ENCODE measurements around the gene SIMC1.

DNA sequence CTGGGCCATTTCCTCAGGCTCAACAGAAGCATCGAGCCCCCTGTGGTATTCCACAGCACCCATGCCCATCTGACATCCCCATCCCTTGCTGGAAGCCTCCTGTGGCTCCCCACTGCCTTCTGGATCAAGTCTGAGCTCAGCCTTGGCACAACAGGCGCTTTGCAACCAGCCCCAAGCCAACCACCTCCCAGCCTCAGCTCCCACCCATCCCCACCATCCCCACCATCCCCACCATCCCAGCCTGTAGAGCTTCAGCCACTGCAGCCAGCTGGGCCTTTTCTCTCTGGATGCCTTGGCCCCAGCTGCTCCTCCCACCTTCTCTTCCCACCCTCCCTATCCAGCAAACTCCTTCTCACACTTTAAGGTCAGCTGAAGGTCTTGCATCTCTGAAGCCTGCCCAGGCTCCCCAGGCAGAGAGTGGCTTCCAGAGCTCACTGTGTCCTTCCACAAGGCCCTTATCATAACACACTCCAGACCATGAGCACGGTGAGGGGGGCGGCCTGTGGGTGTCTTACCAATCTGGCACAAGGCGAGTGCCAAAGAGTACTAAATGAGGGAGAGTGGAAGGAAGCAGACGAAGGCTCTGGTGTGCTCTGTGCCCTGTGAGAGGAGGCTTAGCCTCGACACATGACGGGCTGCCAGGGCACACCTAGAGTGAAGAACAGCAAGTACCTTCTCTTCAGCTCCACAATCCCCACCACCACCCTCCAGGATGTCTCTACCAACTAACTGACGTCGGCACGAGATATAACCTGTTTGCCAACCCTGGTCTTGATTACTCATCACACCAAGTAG lies 156.9 kb downstream of the SIMC1 start:
- TF ChIP-seq TAF1 (IDR thresholded peaks at IDR 0.05; ENCODE audit: borderline replicate concordance, low read depth, low read length) (no peak), POLR2AphosphoS5 (IDR thresholded peaks at IDR 0.05; ENCODE audit: low read depth, low read length) (no peak)
